NCI-H774 (cell line): ENCODE measurements around the gene CCDC69.

Source experiments
- DNase-seq: peaks from one replicate; lab custom pipeline; 2025; lab: John Stamatoyannopoulos, UW

CCDC69 gene

DNA sequence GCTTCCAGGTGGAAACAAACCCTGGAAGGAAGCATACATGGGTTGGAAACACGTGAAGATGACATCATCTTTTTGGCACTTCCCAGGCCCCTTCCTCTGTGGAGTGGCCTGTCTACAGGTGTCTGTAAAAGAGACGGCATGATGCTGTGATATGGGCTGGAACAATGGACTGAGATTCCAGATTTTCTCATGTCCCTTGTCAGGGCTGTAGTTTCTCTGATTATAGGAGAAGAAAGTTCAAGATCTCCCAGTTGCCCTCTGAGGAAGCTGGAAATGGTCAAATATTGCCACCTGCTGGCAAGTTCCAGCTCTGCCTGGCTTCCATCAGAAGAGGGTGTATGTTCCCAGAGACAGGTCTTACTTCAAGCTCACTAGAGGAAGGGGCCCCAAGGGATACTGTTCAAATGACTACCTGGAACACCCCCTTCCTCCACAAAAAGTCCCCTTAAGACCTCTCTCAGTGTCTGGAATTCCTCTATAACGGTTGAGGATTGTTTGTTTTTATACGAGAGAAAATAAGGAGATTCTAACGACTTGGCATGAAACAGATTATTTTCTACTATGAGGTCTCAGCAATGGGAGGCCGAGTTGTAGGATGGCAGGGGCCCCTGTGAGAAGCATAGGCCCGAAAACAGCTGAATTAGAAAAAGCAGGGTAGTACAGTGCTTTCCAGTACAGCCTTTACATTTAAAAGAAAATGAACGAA, 59.1 kb downstream of the CCDC69 start:
- DNase-seq = peak; percentile 49

DNA sequence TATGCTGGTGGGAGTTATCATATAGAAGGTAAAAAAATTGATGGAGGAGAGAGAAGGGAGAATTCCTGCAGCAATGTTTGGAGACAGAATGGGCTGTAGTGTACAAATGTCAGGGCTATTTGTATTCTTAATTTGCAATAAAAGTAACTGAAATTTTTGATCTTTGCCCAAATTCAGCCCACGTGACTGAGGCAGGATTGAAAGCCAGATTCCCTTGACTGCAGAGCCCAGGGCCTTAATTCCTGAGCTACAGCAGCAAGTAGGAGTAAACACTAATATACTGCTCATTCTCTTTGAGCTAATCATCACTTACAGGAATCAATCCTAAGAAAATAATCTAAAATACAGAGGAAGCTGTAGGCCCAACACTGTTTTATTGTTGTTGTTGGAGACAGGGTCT, 61.1 kb downstream of the CCDC69 start:
- DNase-seq = no peak

DNA sequence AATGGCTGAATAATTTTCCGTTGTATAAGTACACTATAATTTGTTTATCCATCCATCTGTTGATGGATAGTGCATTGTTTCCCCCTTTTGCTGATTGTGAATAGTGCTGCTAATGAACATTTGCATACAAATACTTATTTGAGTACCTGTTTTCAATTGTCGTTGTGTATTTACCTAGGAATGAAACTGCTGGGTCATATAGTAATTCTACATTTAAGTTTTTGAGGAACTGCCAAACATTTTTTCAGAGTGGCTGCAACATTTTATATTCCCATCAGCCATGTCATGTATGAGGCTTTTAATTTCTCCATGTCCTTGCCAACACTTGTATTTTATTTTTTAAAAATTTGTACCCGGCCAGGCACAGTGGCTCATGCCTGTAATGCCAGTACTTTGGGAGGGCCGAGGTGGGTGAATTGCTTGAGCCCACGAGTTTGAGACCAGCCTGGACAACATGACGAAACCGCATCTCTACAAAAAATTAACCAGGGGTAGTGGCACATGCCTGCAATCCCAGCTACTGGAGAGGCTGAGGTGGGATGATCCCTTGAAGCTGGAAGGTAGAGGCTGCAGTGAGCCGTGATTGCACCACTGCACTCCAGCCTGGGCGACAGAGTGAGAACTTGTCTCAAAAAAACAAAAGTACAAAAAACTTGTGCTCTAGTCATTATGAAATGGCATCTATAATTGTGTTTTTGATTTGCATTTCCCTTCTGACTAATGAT, 64.1 kb downstream of the CCDC69 start:
- no peak for DNase-seq

DNA sequence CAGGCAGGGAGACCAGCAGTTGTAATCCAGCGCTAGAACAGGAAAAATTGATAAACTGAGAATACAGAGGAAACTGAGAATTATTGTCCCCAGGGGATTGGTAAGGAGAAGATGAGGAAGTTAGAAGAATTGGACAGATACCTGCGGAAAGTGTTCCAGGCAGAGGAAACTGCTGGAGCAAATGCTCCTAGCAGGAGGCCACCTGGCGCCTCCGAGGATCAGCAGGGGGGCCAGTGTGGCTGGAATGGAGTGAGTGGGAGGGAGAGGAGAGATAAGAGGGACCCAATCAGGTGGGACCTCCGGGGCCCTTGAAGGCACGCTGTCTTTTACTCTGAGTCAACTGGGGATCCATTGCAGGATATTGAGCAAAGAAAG, 65.6 kb downstream of the CCDC69 start:
- no peak for DNase-seq

DNA sequence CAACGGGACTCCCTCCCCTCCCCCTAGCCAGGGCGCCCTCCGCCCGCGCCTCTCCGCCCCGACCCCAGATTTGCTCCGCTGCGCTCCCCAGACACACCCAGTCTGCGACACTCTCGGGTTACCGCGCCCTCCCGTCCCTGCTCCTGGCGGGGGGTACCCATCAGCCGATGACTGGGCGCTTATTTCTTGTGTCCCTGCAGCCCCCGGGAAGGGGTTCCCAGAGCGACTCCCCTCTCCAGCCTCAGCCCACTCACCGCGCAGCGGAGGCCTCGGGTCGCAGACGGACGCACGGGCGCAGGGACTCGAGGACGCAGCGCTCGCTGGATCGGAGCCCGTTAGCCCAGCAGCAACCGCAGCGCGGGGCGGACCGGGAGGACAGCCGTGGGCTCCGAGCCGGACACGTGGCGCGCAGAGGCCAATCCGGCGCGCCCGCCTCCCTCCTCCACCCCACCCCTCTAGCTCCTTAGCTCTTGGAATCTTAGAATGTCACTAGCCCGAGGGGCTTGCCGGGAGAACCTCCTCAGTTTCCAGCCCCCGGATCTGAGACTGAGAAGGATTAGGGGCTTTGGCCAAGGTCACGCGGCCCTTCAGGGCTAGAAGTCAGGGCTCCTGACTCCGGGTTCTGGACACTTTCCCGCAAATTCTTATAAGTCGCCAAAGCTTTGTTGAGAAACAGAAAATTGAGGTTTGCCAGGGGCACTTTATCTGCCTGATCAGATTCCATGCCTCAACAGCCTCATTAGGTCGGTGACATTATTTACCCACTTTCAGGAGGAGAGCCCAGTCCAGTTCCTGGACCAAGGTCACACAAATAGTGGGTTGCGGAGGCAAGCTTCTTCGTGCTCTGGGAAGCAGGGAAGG, 66.2 kb downstream of the CCDC69 start, which contains the start of gene ANXA6:
TSS of gene ANXA6 (minus strand) at position 354 of the 861 bp plus-strand sequence. CDS start 9,878 bp downstream, outside the sequence.
- DNase-seq = peak; percentile 0

DNA sequence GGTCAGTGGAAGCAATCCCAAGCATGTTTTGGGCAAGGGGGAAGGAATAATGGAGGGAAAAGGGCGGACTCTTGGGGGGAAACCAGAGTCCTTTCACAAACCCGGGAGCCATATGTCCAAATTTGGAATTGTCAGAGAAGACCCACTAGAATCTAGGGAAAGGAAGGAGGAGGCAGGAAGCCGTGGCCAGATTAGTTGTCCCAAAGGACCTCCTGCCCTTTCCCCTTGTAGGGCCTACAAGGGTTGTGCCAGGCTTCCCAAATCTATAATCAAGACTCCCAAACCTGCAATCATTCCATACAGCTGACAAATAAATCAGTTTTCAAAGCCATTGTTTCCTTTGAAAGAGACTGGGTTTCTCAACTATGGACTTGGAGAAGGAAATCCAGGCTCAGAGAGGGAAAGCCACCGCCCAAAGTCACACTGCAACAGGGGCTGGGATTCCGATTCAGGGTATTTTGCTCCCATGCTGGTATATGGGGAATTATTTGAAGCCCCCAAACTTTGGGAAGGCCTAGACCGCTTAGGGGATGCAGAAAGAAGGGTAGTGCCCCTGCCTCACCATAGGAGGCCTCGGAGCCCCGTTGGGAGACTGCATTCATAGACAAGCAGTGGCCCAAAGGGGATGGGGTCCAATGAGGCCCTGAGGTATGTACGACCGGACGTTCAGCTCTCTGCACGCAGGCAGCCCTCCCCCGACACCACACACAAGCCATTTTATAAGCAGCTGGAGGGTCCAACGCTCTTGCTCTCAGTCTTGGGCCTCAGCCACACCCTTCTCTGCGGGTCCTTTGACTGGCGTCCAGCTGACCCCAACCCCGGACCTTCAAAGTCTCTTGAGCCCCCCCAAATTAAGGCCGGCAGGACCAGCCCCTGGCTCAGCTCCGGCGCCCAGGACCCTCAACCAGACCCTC, 67.1 kb downstream of the CCDC69 start:
- DNase-seq = no peak

DNA sequence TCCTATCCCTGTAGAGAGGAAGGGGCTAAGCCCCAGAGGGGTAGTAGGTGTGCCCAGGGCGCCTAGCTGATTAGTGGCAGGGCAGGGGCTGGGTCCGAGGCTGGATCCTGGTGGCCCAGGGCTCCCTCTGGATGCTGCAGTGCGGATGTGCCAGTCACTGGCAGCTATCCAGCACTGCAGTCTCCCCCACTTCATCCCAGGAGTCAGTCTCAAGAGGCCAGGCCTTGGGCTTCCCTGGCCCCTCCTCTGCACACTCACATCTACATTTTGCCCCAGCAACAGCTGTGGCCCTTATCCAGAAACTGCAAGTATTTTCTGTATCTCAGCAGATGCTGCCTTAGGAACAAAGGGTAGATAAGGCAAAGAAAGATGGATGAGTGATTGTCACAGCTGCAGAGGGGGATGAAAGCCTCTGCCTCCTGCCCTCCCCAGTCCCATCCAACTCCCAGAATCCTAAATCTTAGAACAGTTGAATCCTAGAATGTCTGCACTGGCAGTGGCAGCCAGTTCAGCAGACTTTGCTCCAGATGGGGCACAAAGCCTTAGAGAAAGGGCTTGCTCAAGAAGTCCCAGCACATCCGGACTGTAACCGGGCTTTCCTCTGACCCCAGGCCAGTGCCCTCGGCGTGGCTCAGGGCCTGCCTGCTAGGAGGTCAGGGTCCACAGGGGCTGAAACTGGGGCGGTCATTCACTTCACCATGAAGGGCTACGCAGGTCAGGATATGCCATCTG, 68.0 kb downstream of the CCDC69 start:
- DNase-seq = no peak

DNA sequence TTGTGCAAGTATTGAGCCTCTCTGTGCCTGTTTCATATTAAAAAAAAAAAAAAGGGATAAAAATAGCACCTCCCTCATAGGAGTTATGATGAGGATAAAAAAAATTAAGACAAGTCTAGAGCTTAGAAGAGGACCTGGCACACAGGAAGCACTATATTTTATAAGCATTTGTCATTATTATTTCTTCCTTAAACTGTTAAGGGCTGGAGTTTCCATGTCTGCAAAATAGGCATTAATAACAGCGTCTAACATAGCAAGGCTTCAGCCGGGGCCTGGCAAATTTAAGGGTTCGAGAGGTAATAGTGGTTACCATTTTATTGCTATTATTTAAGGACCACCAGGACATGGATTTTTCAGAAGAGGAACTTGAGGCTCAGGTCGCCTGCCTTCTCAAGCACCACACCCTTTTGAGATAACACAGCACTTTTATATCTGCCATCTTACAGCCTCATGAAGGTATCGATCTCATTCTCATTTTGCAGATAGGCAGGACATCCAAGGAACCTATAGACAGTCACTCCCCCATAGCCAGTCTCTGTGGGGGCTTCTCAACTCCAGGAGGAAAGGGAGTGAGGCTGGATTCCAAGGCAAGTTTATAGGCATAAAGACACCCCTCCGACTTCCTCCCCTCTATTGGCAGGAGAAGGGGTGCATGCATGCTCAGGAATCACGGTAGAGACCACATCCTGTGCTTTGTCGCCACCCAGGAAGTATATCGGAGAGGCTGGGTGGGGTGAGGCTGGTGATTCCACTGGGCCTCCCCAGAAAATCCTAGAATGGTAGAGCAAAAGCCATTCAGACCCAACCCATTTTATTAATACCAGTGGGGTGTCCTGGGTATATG, 68.7 kb downstream of the CCDC69 start:
- no peak for DNase-seq

DNA sequence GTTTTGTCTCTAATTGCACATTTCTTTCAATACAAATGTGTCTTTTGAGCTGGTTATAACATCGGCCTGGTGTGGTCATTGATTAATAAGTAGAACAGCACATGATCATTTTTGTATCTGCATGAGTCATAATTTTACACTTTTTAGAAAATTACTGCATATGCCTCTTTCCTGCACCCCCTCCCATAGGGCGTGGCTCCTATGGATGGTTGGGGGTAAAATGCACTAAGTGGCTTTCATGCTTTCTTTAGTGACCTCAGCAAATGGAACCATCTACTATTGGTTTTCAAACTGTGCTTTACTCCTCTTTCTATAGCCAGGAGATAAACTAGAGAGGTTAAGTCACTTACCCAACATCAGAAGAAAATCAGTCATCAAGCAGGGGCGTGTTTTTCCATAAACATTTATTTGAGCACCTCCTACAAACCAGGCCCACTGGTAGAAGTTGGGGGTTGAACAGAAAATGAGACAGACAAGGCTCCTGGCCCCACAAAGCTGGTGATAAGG, 70.1 kb downstream of the CCDC69 start:
- no peak for DNase-seq

DNA sequence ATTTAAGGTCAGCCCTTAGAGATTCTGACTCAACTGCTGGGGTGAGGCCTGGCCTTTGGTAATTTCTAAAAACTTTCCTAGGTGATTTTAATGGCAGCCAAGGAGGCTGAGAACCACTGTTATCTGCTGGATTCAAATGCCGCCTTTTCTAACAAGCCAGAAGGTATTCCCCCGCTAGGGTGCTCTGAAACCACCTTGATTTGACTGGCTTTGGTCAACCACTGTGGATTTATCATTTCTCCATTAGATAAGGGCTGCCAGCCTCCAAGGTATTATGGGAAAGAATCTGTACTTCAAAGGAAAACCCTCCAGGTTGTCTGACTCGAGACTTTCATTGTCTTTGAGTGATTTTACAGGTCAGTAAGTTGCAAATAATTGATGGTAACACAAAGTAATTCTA, 70.6 kb downstream of the CCDC69 start:
- DNase-seq = no peak

DNA sequence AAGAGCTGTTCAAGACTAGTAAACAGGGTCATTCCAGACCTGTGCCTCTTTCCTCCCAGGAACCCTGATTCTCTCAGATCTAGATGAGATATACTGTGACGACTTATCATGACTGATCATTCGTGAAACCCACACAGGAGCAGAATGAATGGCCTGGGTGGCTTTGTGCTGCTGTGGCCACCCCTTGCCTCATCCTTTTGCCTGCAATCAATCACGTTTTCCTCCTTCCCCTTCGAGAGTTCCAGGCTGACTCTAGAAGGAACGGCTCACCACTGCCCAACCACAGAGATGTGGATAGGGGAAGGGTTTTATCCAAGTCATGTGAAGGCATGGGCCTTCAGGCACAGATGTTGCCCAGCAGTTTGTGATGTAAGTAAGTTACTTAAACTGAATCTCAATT, 72.1 kb downstream of the CCDC69 start:
- no peak for DNase-seq

DNA sequence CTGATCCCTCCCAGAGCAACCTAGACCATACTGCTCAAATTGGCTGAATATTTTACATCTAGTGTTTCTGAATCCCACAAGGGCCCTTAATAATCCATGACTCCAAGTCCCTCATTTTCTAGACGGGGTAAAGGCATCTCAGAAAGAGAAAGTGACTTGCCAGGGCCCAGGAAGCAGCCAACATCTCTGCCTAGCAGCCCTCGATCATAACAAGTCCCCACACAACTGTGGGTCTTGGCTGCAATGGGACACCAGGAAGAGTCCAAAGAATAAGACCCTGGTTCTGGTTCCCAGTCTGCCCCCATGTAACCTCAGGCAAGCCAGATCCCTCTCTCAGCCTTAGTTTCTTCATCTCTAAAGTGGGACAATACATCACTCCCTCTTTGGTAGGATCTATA, 72.6 kb downstream of the CCDC69 start:
- DNase-seq = no peak

DNA sequence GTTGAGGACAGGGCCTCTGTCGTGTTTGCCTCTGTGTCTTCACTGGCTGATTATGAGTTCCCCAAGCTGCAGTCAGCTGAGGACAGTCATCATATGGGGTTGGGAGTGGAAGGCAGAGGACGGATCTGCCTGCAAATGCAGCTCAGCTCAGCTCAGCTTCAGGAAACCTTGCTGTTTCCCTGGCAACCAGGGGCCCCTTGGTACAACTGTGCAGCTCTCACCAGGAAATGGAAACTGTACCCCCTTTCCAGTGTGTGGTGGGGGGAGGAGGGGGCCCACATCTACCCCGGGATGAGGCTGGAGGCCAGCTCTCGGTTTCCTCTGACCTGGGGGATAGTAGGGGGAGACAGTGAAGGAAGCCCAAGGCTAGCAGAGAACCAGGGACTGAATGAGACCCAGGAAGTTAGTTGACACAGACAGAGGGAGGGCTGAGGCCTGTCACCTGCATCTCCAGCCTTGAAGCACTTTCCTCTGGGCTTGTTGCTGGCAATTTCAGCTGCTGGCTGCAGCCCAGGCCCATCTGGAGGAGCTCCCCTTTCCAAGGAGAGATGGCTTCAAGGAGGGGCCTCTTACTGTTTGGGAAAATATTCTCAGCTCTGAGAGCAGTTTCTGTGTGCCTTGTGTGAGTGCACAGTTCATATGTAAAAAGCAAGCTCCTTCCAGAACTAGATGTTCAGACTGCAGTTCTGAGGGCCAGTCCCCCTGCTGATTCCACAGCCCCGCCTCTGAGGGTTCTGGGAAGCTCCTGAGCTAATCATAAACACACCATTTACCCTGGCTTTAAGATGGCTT, 73.2 kb downstream of the CCDC69 start:
- no peak for DNase-seq

DNA sequence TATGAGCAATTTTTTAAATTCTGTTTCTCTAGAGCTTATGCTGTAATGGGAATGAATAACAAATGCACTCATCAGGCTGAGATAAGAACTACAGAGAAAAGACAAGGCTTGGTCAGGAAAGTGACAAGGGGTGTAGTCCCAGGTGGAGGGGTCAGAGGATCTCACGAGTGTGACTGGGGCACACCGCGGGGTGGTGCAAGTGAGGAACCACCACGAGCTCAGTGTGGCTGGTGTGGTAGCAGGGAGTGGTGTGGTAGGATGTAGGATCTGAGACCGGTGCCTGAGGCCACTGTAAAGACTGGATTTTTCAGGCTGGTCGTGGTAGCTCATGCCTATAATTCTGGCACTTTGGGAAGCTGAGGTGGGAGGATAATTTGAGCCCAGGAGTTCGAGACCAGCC, 75.3 kb downstream of the CCDC69 start:
- DNase-seq = no peak

DNA sequence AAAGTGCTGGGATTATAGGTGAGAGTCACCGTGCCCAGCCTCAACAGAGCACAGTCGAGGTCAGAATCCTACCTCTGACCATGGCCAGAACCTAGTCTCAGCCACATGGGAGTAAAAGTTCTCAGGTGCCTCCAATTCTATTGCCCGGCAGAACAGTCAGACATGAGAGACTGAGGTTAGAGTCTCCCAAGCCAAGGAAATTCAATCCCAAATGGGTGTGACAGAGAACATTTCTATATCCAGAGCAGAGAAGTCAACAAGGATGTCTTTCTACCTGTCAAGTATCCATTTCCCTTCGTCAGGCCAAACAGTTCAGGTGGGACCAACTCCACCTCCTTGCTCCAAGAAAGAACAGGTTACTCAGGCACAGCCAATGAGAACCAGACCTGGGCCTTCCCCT, 76.9 kb downstream of the CCDC69 start:
- no peak for DNase-seq

DNA sequence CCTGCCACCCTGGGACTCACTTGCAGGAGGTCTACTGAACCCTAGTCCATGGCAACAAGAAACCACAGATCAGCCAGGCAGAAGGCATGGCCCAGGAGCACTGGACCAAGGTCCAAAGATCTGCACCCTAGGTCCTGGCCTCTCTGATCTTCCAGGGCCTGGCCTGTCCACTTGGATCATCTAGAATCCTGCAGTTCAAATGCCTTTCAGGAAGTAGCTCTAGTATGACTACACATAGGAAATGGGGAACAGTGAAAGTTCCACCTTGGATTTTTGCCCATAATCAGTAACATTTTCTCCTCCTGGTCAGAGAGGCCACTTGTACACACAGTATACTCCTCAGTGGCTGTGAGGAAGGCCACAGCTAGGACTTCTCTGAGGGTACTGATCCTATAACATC, 77.8 kb downstream of the CCDC69 start:
- DNase-seq = no peak

DNA sequence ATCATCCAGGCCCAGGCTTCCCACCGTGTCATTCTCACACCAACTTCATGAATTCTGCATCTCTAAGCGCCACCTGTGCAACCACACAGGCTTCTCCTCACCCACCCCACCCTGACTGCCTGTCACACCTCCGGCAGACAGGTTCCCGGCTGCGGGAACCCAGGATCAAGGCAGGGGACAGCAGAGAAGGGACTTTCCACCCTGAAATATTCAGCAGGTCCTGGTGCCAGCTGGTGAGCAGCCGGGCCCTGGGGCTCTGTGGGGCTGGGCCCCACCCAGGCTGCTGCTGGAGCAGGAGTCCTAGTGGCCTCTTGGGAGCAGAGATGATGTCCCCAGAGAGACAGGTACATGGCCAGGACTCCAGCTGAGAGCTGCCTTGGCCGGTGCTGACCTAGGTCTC, 79.0 kb downstream of the CCDC69 start:
- DNase-seq = no peak

DNA sequence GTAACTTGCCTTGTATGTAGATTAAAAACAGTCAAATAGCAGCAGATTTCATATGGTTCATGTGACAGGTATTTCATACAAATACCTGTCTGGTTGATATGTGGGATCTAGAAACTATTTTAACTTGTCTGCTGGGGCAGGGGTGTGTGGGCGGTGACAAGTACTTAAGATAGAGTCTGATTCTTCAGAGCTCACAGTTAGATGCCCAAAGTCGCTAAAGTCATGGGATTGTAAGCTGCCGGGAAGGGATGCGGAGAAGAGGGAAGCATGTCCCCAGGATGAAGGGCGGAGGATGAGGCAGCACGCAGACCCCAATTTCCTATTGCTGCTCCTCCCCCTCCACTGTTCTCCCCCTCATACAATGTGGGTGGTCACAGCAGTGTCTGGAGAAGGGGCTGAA, 79.6 kb downstream of the CCDC69 start:
- DNase-seq = no peak

DNA sequence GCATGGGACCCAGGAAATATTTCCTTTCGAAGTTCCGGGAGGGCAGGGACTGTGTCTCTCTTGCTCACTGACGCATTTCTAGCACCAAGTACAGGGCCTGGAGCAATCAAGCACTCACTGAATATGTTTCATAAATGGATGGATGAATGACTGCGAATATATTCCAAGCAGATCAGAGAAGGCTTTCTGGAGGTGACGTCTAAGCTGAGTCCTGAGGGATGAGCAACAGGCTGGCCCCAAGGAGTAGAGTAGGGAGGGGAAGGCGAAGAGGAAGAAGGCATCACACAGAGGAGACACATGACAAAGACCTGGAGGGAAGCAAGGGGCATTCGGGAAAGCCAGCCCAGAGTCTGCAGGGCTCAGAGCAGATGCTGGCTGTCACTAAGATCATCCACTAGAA, 80.2 kb downstream of the CCDC69 start:
- no peak for DNase-seq
